Loucy (cell line): ENCODE results near the gene PDZD7.

Source experiments
- H2AFZ ChIP-seq: fragments of 200-600 bp; sonication (generic); 2 replicates; pipeline ENCODE4 v1.6.0; 2016; ENCODE audit warnings: antibody characterized with exemption, mild to moderate bottlenecking, low read length, moderate library complexity
- H3F3A ChIP-seq: fragments of 200-600 bp; 2 replicates; pipeline ENCODE4 v1.6.0; 2016; ENCODE audit warnings: antibody characterized with exemption, low read depth, mild to moderate bottlenecking
- H3K27me3 ChIP-seq: fragments of 200-600 bp; sonication (generic); 2 replicates; pipeline ENCODE4 v1.6.1; 2014; ENCODE audit warnings: low read length, mild to moderate bottlenecking; ENCODE audit not compliant: insufficient read depth, poor library complexity, severe bottlenecking
- H3K36me3 ChIP-seq: fragments of 200-600 bp; sonication (generic); 2 replicates; pipeline ENCODE4 v1.6.1; 2016; ENCODE audit warnings: low read length; ENCODE audit not compliant: insufficient read depth
- H3K4me1 ChIP-seq: fragments of 200-600 bp; sonication (generic); 2 replicates; pipeline ENCODE4 v1.5.1; 2014; ENCODE audit warnings: low read length, mild to moderate bottlenecking; ENCODE audit not compliant: insufficient read depth, poor library complexity, severe bottlenecking
- H3K4me2 ChIP-seq: fragments of 200-600 bp; sonication (generic); 2 replicates; pipeline ENCODE4 v1.6.0; 2014; ENCODE audit warnings: antibody characterized with exemption, low read length, low read depth, mild to moderate bottlenecking; ENCODE audit not compliant: poor library complexity, severe bottlenecking
- H3K4me3 ChIP-seq: fragments of 200-600 bp; sonication (generic); 2 replicates; pipeline ENCODE4 v1.5.1; 2014; ENCODE audit warnings: low read length, mild to moderate bottlenecking, mixed read lengths; ENCODE audit not compliant: poor library complexity, severe bottlenecking
- H3K79me2 ChIP-seq: fragments of 200-600 bp; sonication (generic); 2 replicates; pipeline ENCODE4 v1.6.1; 2014; ENCODE audit warnings: low read length; ENCODE audit not compliant: insufficient read depth
- H3K9ac ChIP-seq: fragments of 200-600 bp; sonication (generic); 2 replicates; pipeline ENCODE4 v1.6.0; 2014; ENCODE audit warnings: mild to moderate bottlenecking, low read depth, low read length, moderate library complexity; ENCODE audit not compliant: poor library complexity, severe bottlenecking
- H3K9me2 ChIP-seq: fragments of 200-600 bp; sonication (generic); replicated peaks from 2 replicates; pipeline ENCODE4 v1.6.1; 2016; ENCODE audit warnings: low read depth, low read length, mixed read lengths
- H3K9me3 ChIP-seq: fragments of 200-600 bp; sonication (generic); 2 replicates; pipeline ENCODE4 v1.6.1; 2014; ENCODE audit warnings: mild to moderate bottlenecking, antibody characterized with exemption, low read length, low read depth; ENCODE audit not compliant: insufficient read depth
- H4K20me1 ChIP-seq: fragments of 200-600 bp; sonication (generic); 2 replicates; pipeline ENCODE4 v1.6.0; 2014; ENCODE audit warnings: antibody characterized with exemption, low read length, mild to moderate bottlenecking; ENCODE audit not compliant: insufficient read depth, poor library complexity, severe bottlenecking
- CTCF ChIP-seq: fragments of 200-600 bp; sonication (generic); conservative IDR thresholded peaks from 2 replicates; pipeline ENCODE4 v1.5.1; 2014; ENCODE audit warnings: mild to moderate bottlenecking, antibody characterized with exemption, low read length
- EZH2phosphoT487 ChIP-seq: fragments of 200-600 bp; IDR thresholded peaks from 2 replicates; pipeline ENCODE4 v1.6.1; 2018; ENCODE audit warnings: antibody characterized with exemption, mild to moderate bottlenecking, moderate library complexity, borderline replicate concordance

Gene PDZD7

GRCh38 chr10:101007099-101007711, 23.7 kb downstream of the PDZD7 start:
- Histone ChIP-seq H3K79me2 (peaks cover 10% of the 10 kb centered on the region; the same call in 1 of the 2 replicates), H4K20me1 (peaks cover 4% of the 10 kb centered on the region), H3K4me2 (no peak overlapping the region), H3F3A (no peaks in the 10 kb centered on the region), H3K9me3 (no peaks in the 10 kb centered on the region), H3K4me3 (no peak overlapping the region), H3K4me1 (peaks cover under 1% of the 10 kb centered on the region), H3K9me2 (no peaks in the 10 kb centered on the region), H3K27me3 (no peaks in the 10 kb centered on the region), H3K9ac (no peak overlapping the region), H2AFZ (no peak overlapping the region), H3K36me3 (peaks cover 12% of the 10 kb centered on the region; the same call in 1 of the 2 replicates)
- TF ChIP-seq EZH2phosphoT487 (no peak), CTCF (no peak)

GRCh38 chr10:101006593-101007098, 24.3 kb downstream of the PDZD7 start:
- Histone ChIP-seq H3K4me1 (peaks cover 6% of the 10 kb centered on the region), H2AFZ (no peak overlapping the region), H3K9me2 (no peaks in the 10 kb centered on the region), H3K4me3 (no peak overlapping the region), H3K4me2 (no peak overlapping the region), H3K79me2 (peaks cover 16% of the 10 kb centered on the region; the same call in 1 of the 2 replicates), H3F3A (no peaks in the 10 kb centered on the region), H3K36me3 (peaks cover 12% of the 10 kb centered on the region; the same call in 1 of the 2 replicates), H3K9me3 (no peaks in the 10 kb centered on the region), H3K27me3 (no peaks in the 10 kb centered on the region), H4K20me1 (peaks cover 4% of the 10 kb centered on the region), H3K9ac (no peak overlapping the region)
- no peak for TF ChIP-seq EZH2phosphoT487
- no peak for TF ChIP-seq CTCF

GRCh38 chr10:101005869-101006567, 24.9 kb downstream of the PDZD7 start:
- H3F3A ChIP-seq = no peaks in the 10 kb centered on the region
- no peaks in the 10 kb centered on the region for H3K27me3 ChIP-seq
- H2AFZ ChIP-seq = no peak overlapping the region
- H3K36me3 ChIP-seq = peaks cover 12% of the 10 kb centered on the region; the same call in 1 of the 2 replicates
- no peaks in the 10 kb centered on the region for H3K9me3 ChIP-seq
- TF ChIP-seq CTCF = no peak
- no peak for TF ChIP-seq EZH2phosphoT487
- H4K20me1 ChIP-seq = peaks cover 4% of the 10 kb centered on the region
- peaks cover 12% of the 10 kb centered on the region for H3K4me1 ChIP-seq
- H3K9me2 ChIP-seq = no peaks in the 10 kb centered on the region
- H3K79me2 ChIP-seq = peaks cover 22% of the 10 kb centered on the region; the same call in 1 of the 2 replicates
- H3K4me2 ChIP-seq = no peak overlapping the region
- H3K9ac ChIP-seq = no peak overlapping the region
- no peak overlapping the region for H3K4me3 ChIP-seq
